Mammary microvascular endothelial cell (primary cell): Measurements from ENCODE around the gene ANO8. TPM values are rescaled to one million over a fixed set of nuclear protein-coding genes. Genes with fewer than 3 reads are reported as not detected.

Source experiments
- total RNA-seq: library from RNA; depleted of rRNA; stranded (reverse); fragments of >200 nt; gene quantifications from 2 replicates; pipeline ENCODE4 v1.2.3, GENCODE V29; 2015

Gene ANO8
- total RNA-seq: 2.3 TPM in 2 replicates

GRCh38 chr19:17334414-17335409 is at the start of gene ANO8:
ANO8 (minus strand) TSS chr19:17334855; CDS start chr19:17334670, 185 bp downstream.

GRCh38 chr19:17376935-17377600 is 42.4 kb upstream of the ANO8 start, which contains the start of gene PLVAP:
PLVAP (minus strand) TSS chr19:17377342; CDS start chr19:17377288, 54 bp downstream.

GRCh38 chr19:17336872-17337674 is 2.4 kb upstream of the ANO8 start, which contains the start of gene GTPBP3:
GTPBP3 (plus strand) TSS chr19:17337553; CDS start chr19:17337612, 59 bp downstream.

GRCh38 chr19:17309198-17309964 is 25.3 kb downstream of the ANO8 start, which contains the start of gene DDA1:
DDA1 (plus strand) TSS chr19:17309563; CDS start chr19:17309655, 92 bp downstream.

GRCh38 chr19:17305517-17306284 is 29.0 kb downstream of the ANO8 start, which contains the start of gene MRPL34:
MRPL34 (plus strand) TSS chr19:17305872; CDS start chr19:17305893, 21 bp downstream.

GRCh38 chr19:17303167-17303939 is 31.3 kb downstream of the ANO8 start, which contains the start of gene ABHD8:
ABHD8 (minus strand) TSS chr19:17303425; CDS start chr19:17301616, 1,809 bp downstream.

GRCh38 chr19:17281391-17282304 is 53.0 kb downstream of the ANO8 start, which contains the start of gene ANKLE1:
ANKLE1 (plus strand) TSS chr19:17281901; CDS start chr19:17281921, 20 bp downstream.

Other genes starting within 250 kb of the ANO8 start
- 15.0 and 18.3 TPM in 2 replicates for gene USE1, start 119.5 kb downstream of the ANO8 start, total RNA-seq
- 2.4 and 8.8 TPM in 2 replicates for gene OCEL1, start 108.6 kb downstream of the ANO8 start, total RNA-seq
- gene NR2F6, start 88.9 kb downstream of the ANO8 start, total RNA-seq: 55.6 and 56.3 TPM in 2 replicates
- gene USHBP1, start 70.1 kb downstream of the ANO8 start, total RNA-seq: 16.5 and 23.6 TPM in 2 replicates
- 141 and 165 TPM in 2 replicates for gene BABAM1, start 67.4 kb downstream of the ANO8 start, total RNA-seq
- 0.73 and 1.3 TPM in 2 replicates for gene ANKLE1, start 53.0 kb downstream of the ANO8 start, total RNA-seq
- gene ABHD8, start 31.4 kb downstream of the ANO8 start, total RNA-seq: 3.1 and 5.4 TPM in 2 replicates
- 56.7 and 76.8 TPM in 2 replicates for gene MRPL34, start 29.0 kb downstream of the ANO8 start, total RNA-seq
- gene DDA1, start 25.3 kb downstream of the ANO8 start, total RNA-seq: 60.0 TPM in 2 replicates
- 15.0 and 15.3 TPM in 2 replicates for gene GTPBP3, start 2.7 kb upstream of the ANO8 start, total RNA-seq
- 6.3 and 8.9 TPM in 2 replicates for gene PLVAP, start 42.5 kb upstream of the ANO8 start, total RNA-seq
- gene CCDC194, start 59.3 kb upstream of the ANO8 start, total RNA-seq: not detected in 2 replicates
- 295 and 315 TPM in 2 replicates for gene BST2, start 70.8 kb upstream of the ANO8 start, total RNA-seq
- 68.6 and 75.3 TPM in 2 replicates for gene MVB12A, start 85.2 kb upstream of the ANO8 start, total RNA-seq
- not detected in 2 replicates for gene TMEM221, start 113.8 kb upstream of the ANO8 start, total RNA-seq
- gene NXNL1, start 126.1 kb upstream of the ANO8 start, total RNA-seq: not detected in 2 replicates
- gene SLC27A1, start 135.7 kb upstream of the ANO8 start, total RNA-seq: 7.5 and 8.9 TPM in 2 replicates
- gene PGLS, start 176.8 kb upstream of the ANO8 start, total RNA-seq: 92.7 and 109 TPM in 2 replicates
- gene COLGALT1, start 220.8 kb upstream of the ANO8 start, total RNA-seq: 186 and 204 TPM in 2 replicates